ENCODE results near the gene CACYBP.
A peak's percentile ranks its signal among the peaks of the same experiment; 100 is the strongest.

Gene CACYBP

DNA sequence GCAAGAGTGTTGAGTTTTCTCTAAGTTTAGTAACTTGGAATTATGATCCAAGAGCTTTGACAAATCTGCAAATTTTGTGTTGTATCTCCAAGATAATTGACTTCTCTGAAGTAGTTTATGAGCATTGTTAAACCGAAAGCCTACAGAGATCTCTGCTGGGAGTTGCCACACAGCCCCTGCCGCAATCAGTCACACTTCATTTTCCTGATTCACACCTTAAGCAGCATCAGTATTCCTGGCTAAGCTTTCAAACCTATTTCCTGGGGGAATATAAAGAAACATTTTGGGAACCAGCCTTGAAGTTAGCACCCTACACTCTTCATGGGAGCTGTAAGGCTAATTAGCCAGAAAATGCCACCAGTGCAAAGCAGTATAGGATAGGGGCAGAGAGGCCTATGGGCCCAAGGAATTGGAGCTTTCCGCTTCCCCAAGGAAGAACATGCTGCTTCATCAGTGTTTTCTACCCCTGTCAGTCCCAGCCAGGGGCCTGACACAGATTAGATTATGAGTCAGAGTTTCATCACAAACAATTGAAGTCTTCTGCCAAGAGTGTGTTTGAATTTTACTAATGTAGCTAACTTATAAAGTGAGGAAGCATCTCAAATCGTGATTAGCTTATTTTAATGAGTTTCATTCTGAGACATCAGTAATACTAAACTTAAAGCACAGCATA, 23.2 kb upstream of the CACYBP start:
- no peak overlapping the region for H3K9ac ChIP-seq (ENCODE audit: low read length)
- H3K79me2 ChIP-seq (ENCODE audit: control insufficient read depth, insufficient read depth, low read length, poor library complexity) = no peaks in the 10 kb centered on the region
- no peaks in the 10 kb centered on the region for H3K36me3 ChIP-seq (ENCODE audit: control insufficient read depth in 1 of 2, insufficient read depth in 2 of 2, low read length in 2 of 2)
- no peak overlapping the region for H4K12ac ChIP-seq (ENCODE audit: low read depth, low read length)
- no peak overlapping the region for H3K4me2 ChIP-seq (ENCODE audit: low read length)
- no peak overlapping the region for H4K91ac ChIP-seq (ENCODE audit: low read depth, low read length)
- H2AFZ ChIP-seq (ENCODE audit: insufficient read depth, low read length, poor library complexity) = no peak overlapping the region
- no peak overlapping the region for H3K27ac ChIP-seq (ENCODE audit: low read depth, low read length)
- H2BK120ac ChIP-seq (ENCODE audit: insufficient read depth, low read length, poor library complexity) = no peak overlapping the region
- H3K23ac ChIP-seq (ENCODE audit: low read length) = no peak overlapping the region
- H3K14ac ChIP-seq (ENCODE audit: low read length) = no peak overlapping the region
- no peak overlapping the region for H3K4me3 ChIP-seq (ENCODE audit: low read depth, low read length)
- no peaks in the 10 kb centered on the region for H3K4me1 ChIP-seq (ENCODE audit: control insufficient read depth in 1 of 2, insufficient read depth in 2 of 2, low read length in 2 of 2)
- H3K27me3 ChIP-seq (ENCODE audit: insufficient read depth, low read length) = no peaks in the 10 kb centered on the region
- H3K18ac ChIP-seq (ENCODE audit: low read length) = no peak overlapping the region
- no CpG with 5 or more reads among the region's 4 CpGs for WGBS (ENCODE audit: extremely low coverage, insufficient coverage, insufficient read length)
- H2BK12ac ChIP-seq (ENCODE audit: low read length) = no peak overlapping the region
- no peak overlapping the region for H2BK5ac ChIP-seq (ENCODE audit: low read depth, low read length, poor library complexity)
- peak; percentile 52 to 63 for DNase-seq
- H3K9me3 ChIP-seq (ENCODE audit: insufficient read depth, low read depth, low read length) = no peaks in the 10 kb centered on the region
- no peak overlapping the region for H2AK5ac ChIP-seq (ENCODE audit: low read length)
- H3K4ac ChIP-seq (ENCODE audit: low read depth, low read length) = no peak overlapping the region
- no peak overlapping the region for H4K8ac ChIP-seq (ENCODE audit: low read depth, low read length)
- H3K79me1 ChIP-seq (ENCODE audit: low read length) = no peaks in the 10 kb centered on the region

DNA sequence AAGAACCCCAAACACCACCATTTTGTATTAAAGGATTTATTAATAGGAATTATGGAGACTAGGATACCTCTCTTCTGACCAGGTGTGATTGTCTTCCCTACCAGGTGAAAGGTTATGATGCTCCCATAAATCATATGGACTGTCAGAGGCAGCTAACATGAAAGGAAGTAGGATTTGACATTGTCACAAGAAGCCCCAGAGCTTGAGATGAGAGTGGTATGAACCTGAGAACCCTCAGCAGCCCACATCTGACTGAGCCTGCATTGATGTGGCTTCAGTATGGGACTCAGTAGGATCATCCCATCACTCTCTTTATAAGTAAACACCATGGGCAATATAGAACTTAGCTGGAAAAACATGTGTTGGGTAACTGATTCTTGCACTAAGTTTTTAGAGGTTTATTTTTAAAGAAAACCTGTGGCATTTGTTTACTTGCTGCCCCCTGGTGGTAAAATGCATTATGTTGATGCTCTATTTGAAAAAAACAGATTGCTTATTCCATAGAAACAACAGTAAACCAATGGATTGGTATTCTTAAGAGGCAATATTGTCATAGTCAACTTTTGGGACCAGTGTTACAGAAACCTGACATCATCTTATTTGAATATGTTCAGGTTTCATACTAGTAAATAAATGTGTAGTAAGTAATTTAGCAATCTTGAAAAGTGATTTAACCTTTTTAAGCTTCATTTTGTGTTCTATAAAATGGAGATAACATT, 16.6 kb upstream of the CACYBP start:
- Histone ChIP-seq H3K23ac (ENCODE audit: low read length) (no peak overlapping the region), H2BK12ac (ENCODE audit: low read length) (no peak overlapping the region), H2BK120ac (ENCODE audit: insufficient read depth, low read length, poor library complexity) (no peak overlapping the region), H3K79me2 (ENCODE audit: control insufficient read depth, insufficient read depth, low read length, poor library complexity) (no peaks in the 10 kb centered on the region), H3K4me2 (ENCODE audit: low read length) (no peak overlapping the region), H3K4me1 (ENCODE audit: control insufficient read depth in 1 of 2, insufficient read depth in 2 of 2, low read length in 2 of 2) (no peaks in the 10 kb centered on the region), H3K27me3 (ENCODE audit: insufficient read depth, low read length) (no peaks in the 10 kb centered on the region), H3K4me3 (ENCODE audit: low read depth, low read length) (no peak overlapping the region), H3K4ac (ENCODE audit: low read depth, low read length) (no peak overlapping the region), H3K79me1 (ENCODE audit: low read length) (no peaks in the 10 kb centered on the region), H3K9me3 (ENCODE audit: insufficient read depth, low read depth, low read length) (no peaks in the 10 kb centered on the region), H2AFZ (ENCODE audit: insufficient read depth, low read length, poor library complexity) (no peak overlapping the region), H3K36me3 (ENCODE audit: control insufficient read depth in 1 of 2, insufficient read depth in 2 of 2, low read length in 2 of 2) (no peaks in the 10 kb centered on the region), H2BK5ac (ENCODE audit: low read depth, low read length, poor library complexity) (no peak overlapping the region), H4K12ac (ENCODE audit: low read depth, low read length) (no peak overlapping the region), H3K9ac (ENCODE audit: low read length) (no peak overlapping the region), H4K8ac (ENCODE audit: low read depth, low read length) (no peak overlapping the region), H4K91ac (ENCODE audit: low read depth, low read length) (no peak overlapping the region), H3K14ac (ENCODE audit: low read length) (no peak overlapping the region), H2AK5ac (ENCODE audit: low read length) (no peak overlapping the region), H3K18ac (ENCODE audit: low read length) (no peak overlapping the region), H3K27ac (ENCODE audit: low read depth, low read length) (no peak overlapping the region)
- peak; percentile 53 to 92 for DNase-seq

DNA sequence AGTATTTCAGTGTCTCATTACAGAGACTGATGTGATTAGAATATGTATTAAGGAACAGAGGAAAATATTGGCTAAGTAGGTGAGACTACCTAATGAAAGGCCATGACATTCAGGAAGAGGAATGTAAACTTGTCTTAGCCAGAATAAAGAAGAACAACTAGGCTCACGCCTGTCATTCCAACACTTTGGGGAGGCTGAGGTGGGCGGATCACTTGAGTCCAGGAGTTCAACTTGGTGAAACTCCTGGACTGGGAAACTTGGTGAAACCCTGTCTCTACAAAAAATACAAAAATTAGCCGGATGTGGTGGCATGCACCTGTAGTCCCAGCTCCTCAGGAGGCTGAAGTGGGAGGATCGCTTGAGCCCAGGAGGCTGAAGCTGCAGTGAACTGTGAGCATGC, 14.8 kb upstream of the CACYBP start:
- H4K12ac ChIP-seq (ENCODE audit: low read depth, low read length) = no peak overlapping the region
- no peak overlapping the region for H3K23ac ChIP-seq (ENCODE audit: low read length)
- H3K27ac ChIP-seq (ENCODE audit: low read depth, low read length) = no peak overlapping the region
- H3K14ac ChIP-seq (ENCODE audit: low read length) = no peak overlapping the region
- no peak overlapping the region for H3K4me2 ChIP-seq (ENCODE audit: low read length)
- H3K9me3 ChIP-seq (ENCODE audit: insufficient read depth, low read depth, low read length) = no peaks in the 10 kb centered on the region
- H3K79me2 ChIP-seq (ENCODE audit: control insufficient read depth, insufficient read depth, low read length, poor library complexity) = no peaks in the 10 kb centered on the region
- H2BK5ac ChIP-seq (ENCODE audit: low read depth, low read length, poor library complexity) = no peak overlapping the region
- H3K9ac ChIP-seq (ENCODE audit: low read length) = no peak overlapping the region
- H2BK12ac ChIP-seq (ENCODE audit: low read length) = no peak overlapping the region
- H2AFZ ChIP-seq (ENCODE audit: insufficient read depth, low read length, poor library complexity) = no peak overlapping the region
- no peaks in the 10 kb centered on the region for H3K4me1 ChIP-seq (ENCODE audit: control insufficient read depth in 1 of 2, insufficient read depth in 2 of 2, low read length in 2 of 2)
- WGBS (ENCODE audit: extremely low coverage, insufficient coverage, insufficient read length) = no CpG with 5 or more reads among the region's 4 CpGs
- no peak for DNase-seq
- no peak overlapping the region for H2AK5ac ChIP-seq (ENCODE audit: low read length)
- H3K4ac ChIP-seq (ENCODE audit: low read depth, low read length) = no peak overlapping the region
- no peaks in the 10 kb centered on the region for H3K36me3 ChIP-seq (ENCODE audit: control insufficient read depth in 1 of 2, insufficient read depth in 2 of 2, low read length in 2 of 2)
- no peak overlapping the region for H4K91ac ChIP-seq (ENCODE audit: low read depth, low read length)
- H3K4me3 ChIP-seq (ENCODE audit: low read depth, low read length) = no peak overlapping the region
- no peak overlapping the region for H3K18ac ChIP-seq (ENCODE audit: low read length)
- no peaks in the 10 kb centered on the region for H3K27me3 ChIP-seq (ENCODE audit: insufficient read depth, low read length)
- no peak overlapping the region for H4K8ac ChIP-seq (ENCODE audit: low read depth, low read length)
- no peaks in the 10 kb centered on the region for H3K79me1 ChIP-seq (ENCODE audit: low read length)
- no peak overlapping the region for H2BK120ac ChIP-seq (ENCODE audit: insufficient read depth, low read length, poor library complexity)

DNA sequence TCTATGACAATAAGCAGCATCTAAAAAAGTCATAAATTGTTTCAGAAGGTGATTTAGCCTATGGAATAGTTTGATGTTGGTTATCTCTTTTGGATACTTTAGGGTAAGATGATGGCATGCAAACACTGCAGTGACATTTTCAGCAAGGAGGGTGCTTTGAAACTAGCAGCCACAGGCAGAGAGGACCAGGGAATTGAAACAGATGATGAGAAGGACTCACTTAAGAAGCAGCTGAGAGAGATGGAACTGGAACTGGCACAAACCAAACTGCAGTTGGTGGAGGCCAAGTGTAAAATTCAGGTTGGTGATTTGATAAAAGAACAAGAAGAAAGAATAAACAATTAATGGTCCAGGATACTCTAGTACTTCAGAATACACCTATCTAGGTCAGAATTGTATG, 11.2 kb upstream of the CACYBP start:
- no peaks in the 10 kb centered on the region for H3K79me2 ChIP-seq (ENCODE audit: control insufficient read depth, insufficient read depth, low read length, poor library complexity)
- H4K12ac ChIP-seq (ENCODE audit: low read depth, low read length) = no peak overlapping the region
- no peak overlapping the region for H3K4me2 ChIP-seq (ENCODE audit: low read length)
- no peak overlapping the region for H3K18ac ChIP-seq (ENCODE audit: low read length)
- no peak overlapping the region for H3K23ac ChIP-seq (ENCODE audit: low read length)
- no peak overlapping the region for H2BK120ac ChIP-seq (ENCODE audit: insufficient read depth, low read length, poor library complexity)
- H3K4me3 ChIP-seq (ENCODE audit: low read depth, low read length) = no peak overlapping the region
- H3K27me3 ChIP-seq (ENCODE audit: insufficient read depth, low read length) = no peaks in the 10 kb centered on the region
- no peak for DNase-seq
- H3K4ac ChIP-seq (ENCODE audit: low read depth, low read length) = no peak overlapping the region
- H3K27ac ChIP-seq (ENCODE audit: low read depth, low read length) = no peak overlapping the region
- no peaks in the 10 kb centered on the region for H3K9me3 ChIP-seq (ENCODE audit: insufficient read depth, low read depth, low read length)
- no peak overlapping the region for H2BK12ac ChIP-seq (ENCODE audit: low read length)
- no peak overlapping the region for H4K8ac ChIP-seq (ENCODE audit: low read depth, low read length)
- H2BK5ac ChIP-seq (ENCODE audit: low read depth, low read length, poor library complexity) = no peak overlapping the region
- no peak overlapping the region for H3K9ac ChIP-seq (ENCODE audit: low read length)
- no peaks in the 10 kb centered on the region for H3K4me1 ChIP-seq (ENCODE audit: control insufficient read depth in 1 of 2, insufficient read depth in 2 of 2, low read length in 2 of 2)
- H4K91ac ChIP-seq (ENCODE audit: low read depth, low read length) = no peak overlapping the region
- H3K36me3 ChIP-seq (ENCODE audit: control insufficient read depth in 1 of 2, insufficient read depth in 2 of 2, low read length in 2 of 2) = no peaks in the 10 kb centered on the region
- no peaks in the 10 kb centered on the region for H3K79me1 ChIP-seq (ENCODE audit: low read length)
- H3K14ac ChIP-seq (ENCODE audit: low read length) = no peak overlapping the region
- no peak overlapping the region for H2AFZ ChIP-seq (ENCODE audit: insufficient read depth, low read length, poor library complexity)
- H2AK5ac ChIP-seq (ENCODE audit: low read length) = no peak overlapping the region
